Neural progenitor cell (in vitro differentiated cells): ENCODE results near the gene CAMK1.

ENCODE experiments used
- EZH2 ChIP-seq: fragments of 200-600 bp; sonication (generic); IDR thresholded peaks from 2 replicates; pipeline ENCODE4 v1.6.1; 2017; ENCODE audit warnings: antibody characterized with exemption, mild to moderate bottlenecking, moderate library complexity
- EZH2phosphoT487 ChIP-seq: fragments of 200-600 bp; sonication (generic); IDR thresholded peaks from 2 replicates; pipeline ENCODE4 v1.6.1; 2017; ENCODE audit warnings: antibody characterized with exemption
- TF ChIP-seq, protein P1 (sequence below): fragments of 200-600 bp; sonication (generic); IDR thresholded peaks from 2 replicates; pipeline ENCODE4 v1.5.1; 2017; ENCODE audit warnings: antibody characterized with exemption, mild to moderate bottlenecking

DNA sequence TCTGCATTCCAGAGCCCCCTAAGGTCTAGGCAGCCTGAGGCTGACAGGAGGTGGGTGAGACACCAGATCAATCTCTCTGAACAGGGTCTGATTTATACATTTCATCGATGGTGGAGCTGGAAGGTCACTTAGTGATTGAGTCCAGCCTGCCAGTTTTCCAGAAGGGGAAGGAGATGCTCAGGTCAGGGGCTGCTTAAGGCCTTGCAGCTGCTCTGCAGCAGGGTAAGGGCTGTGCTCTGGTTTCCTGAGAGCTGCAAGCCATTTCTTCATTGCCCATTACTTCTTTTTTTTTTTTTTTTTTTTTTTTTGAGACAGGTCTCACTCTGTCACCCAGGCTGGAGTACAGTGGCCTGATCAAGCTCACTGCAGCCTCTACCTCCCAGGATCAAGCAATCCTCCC, 11.8 kb upstream of the CAMK1 start:
- TF ChIP-seq, protein P1, sequence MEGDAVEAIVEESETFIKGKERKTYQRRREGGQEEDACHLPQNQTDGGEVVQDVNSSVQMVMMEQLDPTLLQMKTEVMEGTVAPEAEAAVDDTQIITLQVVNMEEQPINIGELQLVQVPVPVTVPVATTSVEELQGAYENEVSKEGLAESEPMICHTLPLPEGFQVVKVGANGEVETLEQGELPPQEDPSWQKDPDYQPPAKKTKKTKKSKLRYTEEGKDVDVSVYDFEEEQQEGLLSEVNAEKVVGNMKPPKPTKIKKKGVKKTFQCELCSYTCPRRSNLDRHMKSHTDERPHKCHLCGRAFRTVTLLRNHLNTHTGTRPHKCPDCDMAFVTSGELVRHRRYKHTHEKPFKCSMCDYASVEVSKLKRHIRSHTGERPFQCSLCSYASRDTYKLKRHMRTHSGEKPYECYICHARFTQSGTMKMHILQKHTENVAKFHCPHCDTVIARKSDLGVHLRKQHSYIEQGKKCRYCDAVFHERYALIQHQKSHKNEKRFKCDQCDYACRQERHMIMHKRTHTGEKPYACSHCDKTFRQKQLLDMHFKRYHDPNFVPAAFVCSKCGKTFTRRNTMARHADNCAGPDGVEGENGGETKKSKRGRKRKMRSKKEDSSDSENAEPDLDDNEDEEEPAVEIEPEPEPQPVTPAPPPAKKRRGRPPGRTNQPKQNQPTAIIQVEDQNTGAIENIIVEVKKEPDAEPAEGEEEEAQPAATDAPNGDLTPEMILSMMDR = no peak
- TF ChIP-seq EZH2 (no peak), EZH2phosphoT487 (no peak)
